ENCODE data around the gene EXD3. TPM values are rescaled to one million over a fixed set of nuclear protein-coding genes. Genes with fewer than 3 reads are reported as not detected.
A peak's percentile ranks its signal among the peaks of the same experiment; 100 is the strongest.

EXD3 gene
- total and polyA plus RNA-seq, 9 of the 15 experiments (the other 6 are each of a cell fraction or from before 2014, with no cell fraction given): 0.29 to 12.5 (median 3.9) TPM

DNA sequence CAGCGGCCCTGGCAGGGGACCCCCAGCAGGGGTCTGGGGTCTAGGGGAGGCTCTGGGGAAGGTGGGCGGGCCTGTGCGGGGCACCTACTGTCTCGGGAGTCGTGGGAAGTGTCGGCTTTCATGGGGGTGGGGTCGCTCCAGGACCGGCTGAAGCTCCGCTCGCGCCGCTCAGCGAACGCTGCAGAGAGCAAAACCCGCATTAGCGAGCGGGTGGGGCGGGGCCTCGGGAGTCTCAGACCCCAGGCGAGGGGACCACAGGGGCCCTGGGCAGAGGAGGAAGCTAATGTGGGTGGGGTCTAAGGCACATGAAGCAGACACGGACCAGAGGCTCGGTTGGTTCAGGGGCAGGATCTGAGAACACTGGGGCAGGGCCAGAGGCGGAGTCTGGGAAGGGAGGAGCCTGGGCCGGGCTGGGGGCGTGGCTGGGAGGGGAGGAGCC, 30.7 kb upstream of the EXD3 start:
- no peaks in the 10 kb centered on the region for H4K20me1 ChIP-seq (replicated peaks; ENCODE audit: control insufficient read depth, insufficient read depth, low read length)
- DNase-seq (ENCODE audit: extremely low read depth in 1 of 4, low spot score in 3 of 4) (peak; percentile 72 to 90 (median 82)), ATAC-seq (peak; percentile 91), FAIRE-seq (peak; percentile 11)
- peak overlapping the region; percentile 58 for H3K4me2 ChIP-seq (ENCODE audit: insufficient read depth, low read length)
- no TSS peak for BruUV-seq (replicated peaks)
- intact Hi-C loops (cut with micrococcal nuclease) (no loop called here), in situ Hi-C loops (cut with MboI) (no loop called here)
- peaks cover 7 to 88% of the 10 kb centered on the region in 2 experiments for H3K4me1 ChIP-seq (replicated peaks in 1 of 2; ENCODE audit: control insufficient read depth in 2 of 2, insufficient read depth in 2 of 2, low read length in 2 of 2)
- H3K79me2 ChIP-seq (ENCODE audit: control insufficient read depth, insufficient read depth, low read length): peaks cover 9% of the 10 kb centered on the region
- ChIA-PET CTCF (ENCODE audit: low intra/inter-chr PET ratio) (no interaction called here), POLR2A (interaction anchor here (0.6 to 1.2 kb wide), 3 partner anchors 9 to 561 kb away, joined by 3 to 4 read pairs (median 4); no protein-coding TSS in a partner anchor)
- H3K9me1 ChIP-seq (ENCODE audit: control insufficient read depth, insufficient read depth, low read length): no peaks in the 10 kb centered on the region
- no peaks in the 10 kb centered on the region for H3K27me3 ChIP-seq (ENCODE audit: control insufficient read depth in 2 of 2, insufficient read depth in 2 of 2, low read length in 2 of 2)
- peak overlapping the region; percentile 29 for H3K4me3 ChIP-seq
- 18% methylated on average over 14 of the region's 25 CpGs for WGBS (ENCODE audit: insufficient coverage, low coverage, missing lambda C conversion rate)
- H3K27ac ChIP-seq (ENCODE audit: extremely low read depth, low read depth, low read length): peak overlapping the region; percentile 43; the same call in 1 of the 3 replicates
- no peaks in the 10 kb centered on the region for H3K9me3 ChIP-seq (replicated peaks; ENCODE audit: control insufficient read depth, insufficient read depth, low read depth, low read length)
- no peak overlapping the region for H2AFZ ChIP-seq (ENCODE audit: low read depth, low read length)
- H3K36me3 ChIP-seq (ENCODE audit: control insufficient read depth, insufficient read depth, low read length): peaks cover 72% of the 10 kb centered on the region
- peak overlapping the region; percentile 20 to 84; a peak in 3 of 4 replicates for H3K9ac ChIP-seq (ENCODE audit: insufficient read depth in 1 of 2, low read depth in 2 of 2, low read length in 2 of 2)
- TF ChIP-seq ZBTB7A (IDR thresholded peaks at IDR 0.05; ENCODE audit: borderline replicate concordance, control insufficient read depth, low read depth, low read length) (peak; percentile 11; the same call in 1 of the 2 replicates), POLR2A (conservative IDR thresholded peaks at IDR 0.05) (0 out of 2 replicates have a peak, but pooled peaks have one; percentile 28), POLR2H (tag; IDR thresholded peaks at IDR 0.05; ENCODE audit: low read depth) (no peak), POLR2AphosphoS5 (IDR thresholded peaks at IDR 0.05; ENCODE audit: control insufficient read depth, insufficient read depth, low read depth, low read length) (0 out of 2 replicates have a peak, but pooled peaks have one; percentile 21), ZNF76 (CRISPR knock-in tag; IDR thresholded peaks at IDR 0.05; ENCODE audit: borderline replicate concordance) (no peak), RBM39 (optimal IDR thresholded peaks at IDR 0.05; ENCODE audit: low read depth, low read length) (no peak), ZNF717 (CRISPR knock-in tag; IDR thresholded peaks at IDR 0.05) (no peak), ZNF354B (CRISPR knock-in tag; IDR thresholded peaks at IDR 0.05) (no peak), CREM (IDR thresholded peaks at IDR 0.05; ENCODE audit: low read depth) (no peak), CSDE1 (IDR thresholded peaks at IDR 0.05) (no peak), ZSCAN32 (CRISPR knock-in tag; IDR thresholded peaks at IDR 0.05) (no peak), KLF6 (CRISPR knock-in tag; IDR thresholded peaks at IDR 0.05; ENCODE audit: borderline replicate concordance) (0 out of 2 replicates have a peak, but pooled peaks have one; percentile 34), ZNF23 (CRISPR knock-in tag; IDR thresholded peaks at IDR 0.05) (no peak), TFAM (CRISPR knock-in tag; conservative IDR thresholded peaks at IDR 0.05) (no peak), POLR2AphosphoS2 (IDR thresholded peaks at IDR 0.05; ENCODE audit: low read length) (no peak), CBX2 (IDR thresholded peaks at IDR 0.05; ENCODE audit: insufficient read depth, low read length, poor library complexity, severe bottlenecking) (no peak), ZNF174 (CRISPR knock-in tag; IDR thresholded peaks at IDR 0.05) (no peak)
- TF ChIP-seq, protein P1, sequence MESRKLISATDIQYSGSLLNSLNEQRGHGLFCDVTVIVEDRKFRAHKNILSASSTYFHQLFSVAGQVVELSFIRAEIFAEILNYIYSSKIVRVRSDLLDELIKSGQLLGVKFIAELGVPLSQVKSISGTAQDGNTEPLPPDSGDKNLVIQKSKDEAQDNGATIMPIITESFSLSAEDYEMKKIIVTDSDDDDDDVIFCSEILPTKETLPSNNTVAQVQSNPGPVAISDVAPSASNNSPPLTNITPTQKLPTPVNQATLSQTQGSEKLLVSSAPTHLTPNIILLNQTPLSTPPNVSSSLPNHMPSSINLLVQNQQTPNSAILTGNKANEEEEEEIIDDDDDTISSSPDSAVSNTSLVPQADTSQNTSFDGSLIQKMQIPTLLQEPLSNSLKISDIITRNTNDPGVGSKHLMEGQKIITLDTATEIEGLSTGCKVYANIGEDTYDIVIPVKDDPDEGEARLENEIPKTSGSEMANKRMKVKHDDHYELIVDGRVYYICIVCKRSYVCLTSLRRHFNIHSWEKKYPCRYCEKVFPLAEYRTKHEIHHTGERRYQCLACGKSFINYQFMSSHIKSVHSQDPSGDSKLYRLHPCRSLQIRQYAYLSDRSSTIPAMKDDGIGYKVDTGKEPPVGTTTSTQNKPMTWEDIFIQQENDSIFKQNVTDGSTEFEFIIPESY (CRISPR knock-in tag; IDR thresholded peaks at IDR 0.05): peak; percentile 89
- TF ChIP-seq, protein P2, sequence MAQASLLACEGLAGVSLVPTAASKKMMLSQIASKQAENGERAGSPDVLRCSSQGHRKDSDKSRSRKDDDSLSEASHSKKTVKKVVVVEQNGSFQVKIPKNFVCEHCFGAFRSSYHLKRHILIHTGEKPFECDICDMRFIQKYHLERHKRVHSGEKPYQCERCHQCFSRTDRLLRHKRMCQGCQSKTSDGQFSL (CRISPR knock-in tag; IDR thresholded peaks at IDR 0.05): no peak
- TF ChIP-seq, protein P2 (tag; IDR thresholded peaks at IDR 0.05): no peak
- TF ChIP-seq, protein P3, sequence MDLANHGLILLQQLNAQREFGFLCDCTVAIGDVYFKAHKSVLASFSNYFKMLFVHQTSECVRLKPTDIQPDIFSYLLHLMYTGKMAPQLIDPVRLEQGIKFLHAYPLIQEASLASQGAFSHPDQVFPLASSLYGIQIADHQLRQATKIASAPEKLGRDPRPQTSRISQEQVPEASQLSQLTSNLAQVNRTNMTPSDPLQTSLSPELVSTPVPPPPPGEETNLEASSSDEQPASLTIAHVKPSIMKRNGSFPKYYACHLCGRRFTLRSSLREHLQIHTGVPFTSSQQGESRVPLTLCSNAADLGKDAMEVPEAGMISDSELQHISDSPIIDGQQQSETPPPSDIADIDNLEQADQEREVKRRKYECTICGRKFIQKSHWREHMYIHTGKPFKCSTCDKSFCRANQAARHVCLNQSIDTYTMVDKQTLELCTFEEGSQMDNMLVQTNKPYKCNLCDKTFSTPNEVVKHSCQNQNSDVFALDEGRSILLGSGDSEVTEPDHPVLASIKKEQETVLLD (IDR thresholded peaks at IDR 0.05): 0 out of 2 replicates have a peak, but pooled peaks have one; percentile 16
